Measurements from ENCODE around the gene PARD3B. TPM values are rescaled to one million over a fixed set of nuclear protein-coding genes. Genes with fewer than 3 reads are reported as not detected.

PARD3B gene
- total and polyA plus RNA-seq, 2 of the 8 experiments (the other 6 are each of a cell fraction or from before 2014, with no cell fraction given) = 1.2 to 5.7 TPM

DNA sequence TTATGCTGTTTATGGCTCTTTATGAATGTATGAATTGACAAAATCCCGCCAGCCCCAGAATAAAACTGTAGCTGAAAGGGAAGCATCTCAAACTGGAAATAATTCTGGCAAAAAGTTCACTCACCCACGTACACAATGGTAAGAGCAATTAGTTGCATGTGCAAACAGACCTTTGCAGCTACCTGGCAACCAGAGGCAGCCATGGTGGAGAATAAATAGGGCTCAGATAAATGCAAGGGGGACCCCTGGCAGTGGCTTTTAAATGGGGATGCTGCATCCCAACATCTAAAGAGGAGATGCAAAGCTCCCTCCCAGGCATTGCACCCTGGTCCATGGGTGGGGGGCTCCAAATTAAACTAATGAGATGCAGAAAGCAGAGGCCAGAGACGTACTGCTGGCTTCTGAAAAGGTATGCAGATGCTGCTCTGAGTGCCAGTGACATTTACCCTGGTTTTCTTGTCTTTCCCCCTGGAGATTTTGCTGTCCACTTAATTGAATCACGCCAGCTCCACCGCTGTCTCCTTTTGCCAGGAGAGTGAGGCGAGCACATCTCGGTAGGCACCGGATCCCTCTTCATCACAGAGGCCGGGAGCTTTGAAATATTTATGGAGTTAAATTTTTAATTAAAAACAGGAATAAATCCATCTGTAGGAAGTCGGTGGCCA lies 1010.4 kb downstream of the PARD3B start:
- no peak overlapping the region for H4K91ac ChIP-seq (replicated peaks; ENCODE audit: insufficient read length, low read length)
- no peaks in the 10 kb centered on the region for H3K27me3 ChIP-seq (replicated peaks in 1 of 4; ENCODE audit: control insufficient read depth in 3 of 4, extremely low read depth in 1 of 4, insufficient read depth in 3 of 4, low read length in 3 of 4)
- H3K9me3 ChIP-seq (ENCODE audit: insufficient read depth in 2 of 2, low read depth in 1 of 2, low read length in 1 of 2) = no peaks in the 10 kb centered on the region
- H2BK12ac ChIP-seq (ENCODE audit: low read depth, low read length) = no peak overlapping the region
- peaks cover 0 to 9% (median 8%) of the 10 kb centered on the region in 4 experiments; a peak in 6 of 7 replicates for H3K4me1 ChIP-seq (replicated peaks in 1 of 4; ENCODE audit: control insufficient read depth in 3 of 4, insufficient read depth in 4 of 4, low read length in 3 of 4)
- H3K27ac ChIP-seq (ENCODE audit: low read depth, low read length) = no peak overlapping the region
- H2AFZ ChIP-seq (ENCODE audit: low read length) = no peak overlapping the region
- no peak overlapping the region for H2BK120ac ChIP-seq (replicated peaks; ENCODE audit: low read depth, low read length)
- no peak overlapping the region for H3K23ac ChIP-seq (ENCODE audit: insufficient read length)
- H4K20me1 ChIP-seq (replicated peaks in 1 of 2; ENCODE audit: control insufficient read depth in 1 of 2, insufficient read depth in 2 of 2, low read length in 2 of 2) = no peaks in the 10 kb centered on the region
- no peak overlapping the region for H4K5ac ChIP-seq (ENCODE audit: insufficient read length, low read depth, low read length)
- no peak overlapping the region for H4K8ac ChIP-seq (ENCODE audit: extremely low read depth, insufficient read depth, low read length)
- CTCF ChIA-PET (ENCODE audit: partially characterized antibody) = interaction anchor here (0.6 to 1.3 kb wide), 5 partner anchors 10 to 1294 kb away, joined by 3 to 4 read pairs (median 4); no protein-coding TSS in a partner anchor
- no peak overlapping the region for H3K4ac ChIP-seq (replicated peaks; ENCODE audit: insufficient read length, low read depth, low read length)
- DNase-seq (ENCODE audit: low read depth in 1 of 2, low spot score in 2 of 2) = no peak
- H3K18ac ChIP-seq (ENCODE audit: extremely low read depth, low read length) = no peak overlapping the region
- H2BK5ac ChIP-seq (ENCODE audit: low read depth, low read length) = no peak overlapping the region
- H3K56ac ChIP-seq (replicated peaks; ENCODE audit: insufficient read length, low read depth, low read length) = no peak overlapping the region
- 81% methylated on average over 10 of the region's 10 CpGs; no CpG with 5 or more reads in 1 of the 2 experiments for WGBS, 2 experiments (ENCODE audit: extremely low coverage in 1 of 2, insufficient coverage in 1 of 2, insufficient read length in 1 of 2, insufficient replicate concordance in 2 of 2, low coverage in 1 of 2, low lambda C conversion rate in 2 of 2, missing lambda C conversion rate in 1 of 2)
- POLR2A ChIA-PET (ENCODE audit: partially characterized antibody) = no interaction called here
- no peaks in the 10 kb centered on the region for H3K36me3 ChIP-seq (ENCODE audit: control insufficient read depth in 2 of 4, insufficient read depth in 4 of 4, low read length in 3 of 4)
- H3K14ac ChIP-seq (ENCODE audit: insufficient read length) = no peak overlapping the region
- H3K9ac ChIP-seq (replicated peaks in 1 of 4; ENCODE audit: extremely low read depth in 1 of 4, low read depth in 3 of 4, low read length in 3 of 4) = no peak overlapping the region
- no peaks in the 10 kb centered on the region for H3K79me2 ChIP-seq (ENCODE audit: control insufficient read depth in 1 of 2, insufficient read depth in 2 of 2, low read length in 2 of 2)
- H3K23me2 ChIP-seq (ENCODE audit: low read depth, low read length) = no peaks in the 10 kb centered on the region; the same call in 1 of the 2 replicates
- H2BK20ac ChIP-seq (ENCODE audit: low read length) = no peak overlapping the region
- H2BK15ac ChIP-seq (ENCODE audit: low read length) = no peak overlapping the region
- no peak overlapping the region for H2AK5ac ChIP-seq (ENCODE audit: low read depth, low read length)
- no peak for FAIRE-seq
- TF ChIP-seq RAD21 (IDR thresholded peaks at IDR 0.05 in 1 of 2, conservative IDR thresholded peaks at IDR 0.05 in 1 of 2; ENCODE audit: low read depth in 2 of 2, low read length in 2 of 2) (peak in 1 of 2 experiments; percentile 3; a peak in 2 of 4 replicates), TEAD4 (IDR thresholded peaks at IDR 0.05; ENCODE audit: low read depth, low read length) (no peak)
- H3K79me1 ChIP-seq (ENCODE audit: low read depth, low read length) = no peaks in the 10 kb centered on the region
- no peak overlapping the region for H3K4me3 ChIP-seq (ENCODE audit: extremely low read depth in 1 of 4, insufficient read depth in 2 of 4, low read depth in 3 of 4, low read length in 4 of 4)
- H3K4me2 ChIP-seq (ENCODE audit: insufficient read depth in 1 of 2, low read depth in 2 of 2, low read length in 2 of 2) = no peak overlapping the region

Measured in H1 (cell line).